Lung (tissue), 12 donors: ENCODE results near the gene SULT2B1. TPM values are rescaled to one million over a fixed set of nuclear protein-coding genes. Genes with fewer than 3 reads are reported as not detected.

Source experiments
- ATAC-seq: fragments of 200-7000 bp; cut with Tn5 transposase; one replicate; pipeline ENCODE4 v1.9.1; 2020; ENCODE audit warnings: moderate number of reproducible peaks; ENCODE audit not compliant: insufficient read depth, low FRiP score
- DNase-seq, 3 donors: peaks; one replicate each; pipeline ENCODE4 v3.0.0-alpha.2; 2013 to 2017
- H3K27ac ChIP-seq, 2 donors: one replicate each; pipeline ENCODE4 v1.5.1; 2013; ENCODE audit warnings: mild to moderate bottlenecking in 2 of 2, moderate library complexity in 2 of 2, control low read depth in 1 of 2, inconsistent platforms in 1 of 2, low read depth in 1 of 2, low read length in 1 of 2
- H3K27me3 ChIP-seq, 3 donors: one replicate each; pipeline ENCODE4 v1.5.1; 2013; ENCODE audit warnings: low read length in 2 of 3; ENCODE audit not compliant: control insufficient read depth in 3 of 3, insufficient read depth in 3 of 3
- H3K36me3 ChIP-seq, 4 donors: one replicate each; pipeline ENCODE4 v1.5.1; 2013; ENCODE audit warnings: low read length in 4 of 4, mild to moderate bottlenecking in 1 of 4, moderate library complexity in 1 of 4; ENCODE audit not compliant: control insufficient read depth in 4 of 4, insufficient read depth in 4 of 4
- H3K4me1 ChIP-seq, 5 donors: one replicate each; pipeline ENCODE4 v1.5.1; 2013; ENCODE audit warnings: low read length in 5 of 5, mild to moderate bottlenecking in 2 of 5, moderate library complexity in 1 of 5; ENCODE audit not compliant: control insufficient read depth in 5 of 5, insufficient read depth in 5 of 5
- H3K4me3 ChIP-seq: one replicate; pipeline ENCODE4 v1.5.1; 2013; ENCODE audit warnings: mild to moderate bottlenecking, control low read depth, moderate library complexity
- H3K9ac ChIP-seq, 2 donors: one replicate each; pipeline ENCODE4 v1.5.1; 2013; ENCODE audit warnings: low read length in 2 of 2, control low read depth in 1 of 2; ENCODE audit not compliant: insufficient read depth in 1 of 2
- H3K9me3 ChIP-seq, 4 donors: one replicate each; pipeline ENCODE4 v1.5.1; 2013; ENCODE audit warnings: low read length in 3 of 4, mild to moderate bottlenecking in 1 of 4, moderate library complexity in 1 of 4; ENCODE audit not compliant: control insufficient read depth in 4 of 4, insufficient read depth in 3 of 4
- CTCF ChIP-seq: IDR thresholded peaks from 2 replicates; pipeline ENCODE4 v1.5.1; 2012; ENCODE audit warnings: mild to moderate bottlenecking; ENCODE audit errors: control extremely low read depth, extremely low read depth
- WGBS, 2 donors: extraction: QIAGEN DNeasy Blood & Tissue Kit; methylation state at CpG; one replicate each; pipeline ENCODE4 v1.1.7; 2013; 5-methylcytosine and 5-hydroxymethylcytosine counted together
- polyA plus RNA-seq, 2 donors: library from polyadenylated mRNA; stranded (reverse); fragments of 200-250 nt; gene quantifications; one replicate each; pipeline ENCODE4 v1.2.1, GENCODE V29; 2013
- total RNA-seq, 2 donors: library from RNA; depleted of rRNA in 1 of 2; stranded (reverse); fragments of >200 nt in 1 of 2; gene quantifications; one replicate each; pipeline ENCODE4 v1.2.1, GENCODE V29; 2014 to 2021
- donor health status: control.
- donor health status: control.
- donor health status: Bipolar disorder and iron deficiency.
- donor health status: healthy.
- donor health status: DM: yes; HTN: yes; CAD: no.

Gene SULT2B1
- total and polyA plus RNA-seq, 4 donors = 1.2 to 22.9 (median 10.7) TPM

DNA sequence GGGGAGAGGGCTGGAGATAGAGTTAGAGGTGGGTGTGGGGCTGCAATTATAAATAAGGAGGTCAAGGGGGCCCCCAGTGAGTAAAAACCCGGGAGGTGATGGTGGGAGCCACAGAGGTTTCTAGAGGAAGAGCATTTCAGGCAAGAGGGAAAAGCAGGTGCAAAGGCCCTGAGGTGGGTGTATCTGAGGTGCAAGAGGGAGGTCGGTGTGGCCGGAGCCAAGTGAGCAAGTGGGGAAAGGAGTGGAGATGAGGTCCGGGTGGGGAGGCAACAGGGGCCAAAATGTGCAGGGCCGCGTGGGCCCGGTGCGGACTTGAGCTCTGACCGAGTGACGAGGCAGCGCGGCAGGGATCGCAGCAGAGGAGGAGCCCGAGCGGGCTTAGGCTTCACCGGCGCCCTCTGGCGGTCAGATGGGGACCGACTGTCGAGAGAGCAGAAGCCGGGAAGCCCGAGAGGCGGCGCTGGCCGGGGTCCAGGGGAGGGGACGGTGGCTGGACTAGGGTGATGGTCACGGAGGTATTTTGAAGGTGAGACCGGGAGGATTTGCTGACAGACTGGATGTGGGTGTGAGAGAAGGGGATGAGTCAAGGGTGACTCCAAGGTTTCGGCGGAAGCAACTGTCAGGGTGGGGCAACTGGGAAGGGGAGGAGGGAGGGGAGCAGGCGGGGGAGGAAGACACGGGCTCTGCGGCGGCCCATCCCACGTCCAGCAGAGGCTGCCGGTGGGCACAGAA, 36.9 kb downstream of the SULT2B1 start:
- 4% methylated on average over 34 to 36 of the region's 36 CpGs for WGBS, 2 donors
- peak; percentile 78 for ATAC-seq

DNA sequence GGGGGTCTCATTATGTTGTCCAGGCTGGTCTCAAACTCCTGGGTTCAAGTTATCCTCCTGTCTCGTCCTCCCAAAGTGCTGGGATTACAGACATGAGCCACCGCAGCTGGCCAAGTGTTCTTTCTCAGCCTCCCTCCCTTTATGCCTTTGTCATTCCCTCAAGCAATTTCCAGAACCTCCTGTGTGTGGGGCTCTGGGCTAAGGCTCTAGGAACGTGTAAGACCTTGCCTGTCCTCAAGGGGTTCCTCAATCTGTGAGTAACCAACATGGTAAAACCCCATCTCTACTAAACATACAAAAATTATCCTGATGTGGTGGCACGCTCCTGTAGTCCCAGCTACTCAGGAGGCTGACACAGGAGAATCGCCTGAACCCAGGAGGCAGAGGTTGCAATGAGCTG, 39.0 kb downstream of the SULT2B1 start:
- TF ChIP-seq CTCF = no peak
- no peaks in the 10 kb centered on the region for H3K36me3 ChIP-seq
- peaks cover 0 to 7% (median 2%) of the 10 kb centered on the region in 5 donors for H3K4me1 ChIP-seq
- ATAC-seq (no peak), DNase-seq (no peak)
- H3K9ac ChIP-seq = no peak overlapping the region
- H3K9me3 ChIP-seq = no peaks in the 10 kb centered on the region
- WGBS, 2 donors = 86% methylated on average over 5 of the region's 5 CpGs
- no peaks in the 10 kb centered on the region for H3K27me3 ChIP-seq
- no peak overlapping the region for H3K27ac ChIP-seq
- no peak overlapping the region for H3K4me3 ChIP-seq

More for the DNA sequence above, 36.9 kb downstream of the SULT2B1 start:
- H3K27me3 ChIP-seq = no peaks in the 10 kb centered on the region
- no peak overlapping the region for H3K4me3 ChIP-seq
- peaks cover 0 to 8% (median 6%) of the 10 kb centered on the region in 5 donors for H3K4me1 ChIP-seq
- H3K9ac ChIP-seq = no peak overlapping the region
- H3K9me3 ChIP-seq = peaks cover 0 to 4% (median 0%) of the 10 kb centered on the region in 4 donors
- peak overlapping the region in 1 of 2 donors; percentile 48 for H3K27ac ChIP-seq
- peak; percentile 95 for TF ChIP-seq CTCF
- no peaks in the 10 kb centered on the region for H3K36me3 ChIP-seq
- peak; percentile 84 to 88 (median 86) for DNase-seq

DNA sequence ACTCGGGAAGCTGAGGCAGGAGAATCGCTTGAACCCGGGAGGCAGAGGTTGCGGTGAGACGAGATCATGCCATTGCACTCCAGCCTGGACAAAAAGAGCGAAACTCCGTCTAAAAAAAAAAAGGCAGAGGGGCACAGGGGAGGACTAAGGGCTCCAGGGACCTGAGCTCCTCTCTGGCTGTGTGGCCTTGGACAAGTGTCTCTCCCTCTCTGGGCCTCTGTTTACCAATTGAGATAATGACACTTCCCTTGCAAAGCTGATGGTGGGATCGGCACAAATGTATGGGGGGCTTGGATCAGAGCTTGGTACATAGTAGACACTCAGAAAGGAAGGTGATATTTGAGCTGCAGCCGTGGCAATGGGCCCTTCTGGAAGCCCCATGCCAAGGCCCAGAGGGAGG, 43.2 kb downstream of the SULT2B1 start:
- TF ChIP-seq CTCF = no peak
- Histone ChIP-seq H3K36me3 (no peaks in the 10 kb centered on the region), H3K9me3 (no peaks in the 10 kb centered on the region), H3K27me3 (no peaks in the 10 kb centered on the region), H3K4me1 (no peaks in the 10 kb centered on the region), H3K27ac (no peak overlapping the region), H3K9ac (no peak overlapping the region), H3K4me3 (no peak overlapping the region)
- WGBS, 2 donors = 87 to 89% methylated on average over 9 of the region's 9 CpGs
- DNase-seq = no peak
- ATAC-seq = no peak
